ENCODE data around the gene JAK3.

Gene JAK3

DNA sequence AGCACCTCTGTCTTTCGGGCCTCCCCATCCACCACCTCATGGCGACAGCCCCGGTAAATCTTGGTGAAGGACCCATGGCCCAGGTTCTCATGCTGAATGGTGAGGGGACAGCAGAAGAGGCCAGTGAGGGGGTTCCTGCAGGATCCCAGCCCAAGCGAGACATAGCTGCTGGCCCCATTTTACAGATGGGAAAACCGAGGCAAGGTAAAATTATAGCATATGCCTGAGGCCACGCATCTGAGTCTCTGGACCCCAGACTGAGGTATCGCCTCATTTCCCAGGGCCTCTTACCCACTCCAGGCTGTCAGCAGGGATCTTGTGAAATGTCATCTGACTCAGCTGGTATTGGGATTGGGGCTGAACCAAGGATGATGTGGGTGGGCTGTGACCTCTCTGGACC lies 9.8 kb downstream of the JAK3 start:
- DNase-seq: no peak

DNA sequence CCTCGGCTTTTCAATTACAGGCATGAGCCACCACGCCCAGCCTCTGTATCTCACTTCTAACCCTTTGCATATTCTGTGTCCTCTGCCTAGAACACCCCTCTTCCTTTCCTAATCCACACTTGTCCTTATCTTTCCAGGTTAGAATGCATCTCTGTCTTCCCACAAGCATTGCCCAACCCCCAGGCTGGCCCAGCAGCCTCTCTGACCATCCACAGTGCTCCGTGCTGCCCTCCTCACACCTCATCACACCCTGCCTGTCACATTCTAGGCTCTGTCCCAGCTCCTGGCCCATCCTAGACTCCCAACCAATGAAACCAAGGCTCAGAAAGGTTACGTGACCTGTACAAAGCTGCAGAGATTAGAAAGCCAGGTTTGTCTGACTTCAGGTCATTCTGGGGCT lies 11.3 kb downstream of the JAK3 start:
- DNase-seq: no peak

- no peak for DNase-seq
Measured at GRCh38 chr19:17835182-17836006, 12.4 kb downstream of the JAK3 start.

DNA sequence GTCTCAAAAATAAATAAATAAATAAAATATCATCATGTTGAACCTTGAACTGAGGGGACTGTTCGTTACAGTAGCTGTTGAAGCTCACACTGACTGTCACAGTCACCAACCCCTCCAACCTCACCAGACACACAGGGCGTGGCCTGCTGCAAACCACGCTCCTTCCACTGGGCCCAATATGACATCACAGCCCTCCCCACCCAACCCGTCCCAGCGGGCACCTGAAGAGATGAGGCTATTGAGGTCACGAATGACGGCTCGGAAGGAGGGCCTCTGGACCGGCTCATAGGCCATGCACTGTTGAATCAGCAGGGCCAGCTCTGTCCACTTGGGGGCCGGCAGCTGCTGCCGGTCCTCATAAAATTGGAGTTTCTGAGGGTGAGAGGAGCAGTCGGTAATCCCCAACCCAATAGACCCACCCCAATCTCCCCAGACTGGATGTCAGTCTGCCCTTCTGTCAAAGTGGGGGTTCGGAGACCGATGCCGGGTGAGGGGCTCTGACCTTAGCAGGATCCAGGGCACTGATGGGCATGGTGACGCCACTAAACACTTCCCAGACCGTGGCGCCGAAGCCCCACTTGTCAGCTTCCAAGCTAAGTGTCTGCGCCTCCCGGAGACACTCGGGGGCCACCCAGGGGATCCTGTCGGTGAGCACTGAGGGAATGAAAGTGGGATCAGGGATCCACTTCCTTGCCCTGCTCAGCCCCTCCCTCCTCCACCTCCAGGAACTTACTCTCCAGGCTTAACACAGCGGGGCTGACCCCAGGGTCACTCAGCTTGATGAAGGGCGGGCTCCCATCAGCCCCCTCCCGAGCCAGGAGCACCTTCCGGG lies 13.2 kb downstream of the JAK3 start:
- DNase-seq: no peak

GRCh38 chr19:17832443-17833208 lies 15.2 kb downstream of the JAK3 start:
- no peak for DNase-seq

- DNase-seq: no peak
Measured at GRCh38 chr19:17831419-17831888, 16.3 kb downstream of the JAK3 start.

DNA sequence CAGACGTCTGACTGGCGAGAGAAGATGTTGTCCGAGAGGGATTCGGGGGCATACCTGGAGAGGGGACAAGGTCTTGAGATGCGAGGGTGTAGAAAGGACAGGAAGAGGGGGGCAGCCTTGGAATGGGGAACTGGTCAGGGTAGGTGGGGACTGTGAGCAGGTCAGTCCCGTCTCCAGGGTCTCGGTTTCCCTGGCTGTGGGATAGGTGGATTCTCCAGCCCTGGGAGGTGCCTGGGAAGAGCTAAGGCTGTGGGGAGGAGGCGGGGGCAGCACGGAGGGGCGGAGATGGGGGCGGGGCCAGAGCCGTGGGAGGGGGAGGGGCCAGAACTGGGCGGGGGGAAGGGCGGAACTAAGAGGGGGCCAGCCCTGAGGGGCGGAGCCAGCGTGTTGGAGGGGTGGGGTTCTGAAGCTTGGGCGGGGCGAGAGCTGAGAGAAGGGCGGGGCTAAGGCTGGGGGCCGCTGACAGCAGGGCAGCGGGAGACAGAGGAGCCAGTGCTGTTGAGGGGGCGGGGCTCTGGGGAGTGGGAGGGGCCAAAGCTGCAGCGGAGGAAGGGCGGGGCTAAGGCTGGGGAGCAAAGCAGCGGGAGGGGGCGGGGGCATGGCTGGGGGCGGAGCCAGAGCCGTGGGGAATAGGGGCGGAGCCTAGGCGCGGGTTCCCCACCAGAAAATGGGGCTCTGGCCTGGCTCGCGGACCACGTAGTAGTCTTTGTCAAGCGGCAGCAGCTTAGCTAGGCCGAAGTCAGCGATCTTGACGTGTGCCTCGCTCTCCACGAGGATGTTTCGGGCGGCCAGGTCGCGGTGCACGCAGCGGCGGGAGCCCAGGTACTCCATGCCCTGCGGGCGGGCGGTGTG lies 17.0 kb downstream of the JAK3 start:
- DNase-seq: no peak

GRCh38 chr19:17829855-17830566 lies 17.8 kb downstream of the JAK3 start:
- DNase-seq: no peak

GRCh38 chr19:17826508-17827056 lies 21.2 kb downstream of the JAK3 start:
- no peak for DNase-seq

- no peak for DNase-seq
Measured at GRCh38 chr19:17824339-17824738, 23.4 kb downstream of the JAK3 start.

DNA sequence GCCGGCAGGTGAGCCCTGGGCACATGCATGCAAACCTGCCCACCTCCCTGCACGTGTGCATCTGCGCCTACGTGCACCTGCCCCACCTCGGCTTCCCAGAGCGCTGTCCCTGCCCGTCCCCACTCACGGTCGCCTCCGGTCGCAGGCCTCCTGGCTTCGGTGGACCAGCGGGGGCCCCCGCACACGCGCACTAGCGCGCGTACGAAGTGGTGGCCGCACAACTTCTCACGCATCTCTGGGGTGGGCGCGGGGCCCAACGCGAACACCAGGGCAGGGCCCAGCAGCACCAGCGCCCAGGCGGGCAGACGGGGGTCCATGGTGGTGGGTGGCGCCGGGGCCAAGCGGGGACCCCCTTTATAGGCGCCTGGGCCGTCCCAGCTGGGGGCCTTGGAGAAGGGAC lies 26.6 kb downstream of the JAK3 start, which contains the start of gene INSL3:
Gene INSL3, minus strand, starts transcription at position 330 of the 400 bp plus-strand sequence. Its CDS starts 13 bp downstream, at position 317.
- DNase-seq: no peak

- no peak for DNase-seq
Measured at GRCh38 chr19:17817668-17818363, 30.0 kb downstream of the JAK3 start.

- no peak for DNase-seq
Measured at GRCh38 chr19:17812099-17812498, 35.7 kb downstream of the JAK3 start.

DNA sequence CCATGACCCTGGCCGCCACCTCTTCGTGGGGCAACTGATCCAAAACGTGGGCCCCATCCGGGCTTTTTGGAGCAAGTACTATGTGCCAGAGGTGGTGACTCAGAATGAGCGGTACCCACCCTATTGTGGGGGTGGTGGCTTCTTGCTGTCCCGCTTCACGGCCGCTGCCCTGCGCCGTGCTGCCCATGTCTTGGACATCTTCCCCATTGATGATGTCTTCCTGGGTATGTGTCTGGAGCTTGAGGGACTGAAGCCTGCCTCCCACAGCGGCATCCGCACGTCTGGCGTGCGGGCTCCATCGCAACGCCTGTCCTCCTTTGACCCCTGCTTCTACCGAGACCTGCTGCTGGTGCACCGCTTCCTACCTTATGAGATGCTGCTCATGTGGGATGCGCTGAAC lies 36.1 kb downstream of the JAK3 start:
- DNase-seq: no peak

DNA sequence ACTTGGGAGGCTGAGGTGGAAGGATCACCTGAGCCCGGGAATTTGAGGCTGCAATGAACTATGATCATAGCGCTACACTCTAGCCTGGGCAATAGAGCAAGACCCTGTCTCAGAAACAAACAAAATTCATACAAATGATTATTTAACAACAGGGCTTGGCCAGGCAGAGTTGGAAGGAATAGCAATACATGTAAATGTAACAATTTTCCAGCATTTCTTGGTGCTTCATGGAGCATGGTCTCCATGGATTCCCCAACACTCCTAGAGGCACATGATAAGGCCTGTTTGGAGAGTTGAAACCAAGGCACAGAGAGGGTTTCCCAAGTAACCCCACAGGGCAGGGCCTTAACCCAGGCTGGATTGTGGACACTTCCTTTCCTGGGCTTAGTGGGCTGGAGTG lies 36.7 kb downstream of the JAK3 start:
- DNase-seq: no peak

DNA sequence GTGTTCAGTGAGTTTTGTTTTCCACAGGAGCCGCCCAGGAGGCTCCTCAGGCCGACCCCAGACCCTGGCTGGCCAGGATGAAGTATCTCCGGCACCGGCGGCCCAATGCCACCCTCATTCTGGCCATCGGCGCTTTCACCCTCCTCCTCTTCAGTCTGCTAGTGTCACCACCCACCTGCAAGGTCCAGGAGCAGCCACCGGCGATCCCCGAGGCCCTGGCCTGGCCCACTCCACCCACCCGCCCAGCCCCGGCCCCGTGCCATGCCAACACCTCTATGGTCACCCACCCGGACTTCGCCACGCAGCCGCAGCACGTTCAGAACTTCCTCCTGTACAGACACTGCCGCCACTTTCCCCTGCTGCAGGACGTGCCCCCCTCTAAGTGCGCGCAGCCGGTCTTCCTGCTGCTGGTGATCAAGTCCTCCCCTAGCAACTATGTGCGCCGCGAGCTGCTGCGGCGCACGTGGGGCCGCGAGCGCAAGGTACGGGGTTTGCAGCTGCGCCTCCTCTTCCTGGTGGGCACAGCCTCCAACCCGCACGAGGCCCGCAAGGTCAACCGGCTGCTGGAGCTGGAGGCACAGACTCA lies 40.0 kb downstream of the JAK3 start:
- peak; percentile 27 for DNase-seq

- DNase-seq: no peak
Measured at GRCh38 chr19:17806945-17807344, 40.8 kb downstream of the JAK3 start.

DNA sequence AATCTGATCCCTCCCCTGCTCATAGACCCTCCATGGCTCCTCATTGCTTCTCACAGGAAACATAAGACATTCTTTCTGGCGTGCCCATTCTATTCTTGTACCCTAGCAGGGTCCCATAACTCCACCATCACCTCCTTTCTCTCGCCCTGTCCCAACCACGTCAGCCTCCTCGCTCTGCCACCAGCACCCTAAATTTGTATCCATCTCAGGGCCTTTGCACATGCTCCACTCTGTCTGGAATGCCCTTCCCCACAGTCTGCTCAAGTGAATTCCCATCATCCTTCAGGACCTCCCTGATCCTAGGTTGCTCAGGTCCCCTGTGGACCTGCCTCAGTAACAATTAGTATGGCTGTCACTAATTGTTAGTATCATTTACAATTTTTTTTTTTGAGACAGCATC lies 42.4 kb downstream of the JAK3 start:
- no peak for DNase-seq

GRCh38 chr19:17803264-17803896 lies 44.4 kb downstream of the JAK3 start:
- DNase-seq: no peak

Measured in activated CD8-positive, alpha-beta memory T cell treated with anti-CD3 and anti-CD28 coated beads, Interleukin-2, amount 50 U/mL, for 4 hours (primary cell).